GM23338 (cell line): ENCODE data around the gene MATK. TPM values are rescaled to one million over a fixed set of nuclear protein-coding genes. Genes with fewer than 3 reads are reported as not detected.

Experiments
- ATAC-seq: fragments of 200-7000 bp; cut with Tn5 transposase; 3 replicates; pipeline ENCODE4 v1.9.1; 2020
- DNase-seq: peaks from one replicate; pipeline ENCODE4 v3.0.0-alpha.2; 2015; ENCODE audit warnings: low spot score
- H2AFZ ChIP-seq: fragments of 200-600 bp; sonication (generic); 2 replicates; pipeline ENCODE4 v1.8.0; 2016; ENCODE audit warnings: antibody characterized with exemption, mild to moderate bottlenecking, moderate library complexity
- H3F3A ChIP-seq: fragments of 200-600 bp; sonication (generic); replicated peaks from 2 replicates; pipeline ENCODE4 v1.8.0; 2017; ENCODE audit warnings: antibody characterized with exemption, mixed run types, low read depth
- H3K27ac ChIP-seq: fragments of 200-600 bp; sonication (generic); 2 replicates; pipeline ENCODE4 v1.6.1; 2016; ENCODE audit warnings: low read depth
- H3K27me3 ChIP-seq: fragments of 200-600 bp; sonication (generic); 2 replicates; pipeline ENCODE4 v1.8.0; 2016; ENCODE audit warnings: mild to moderate bottlenecking, mixed run types, moderate library complexity; ENCODE audit not compliant: insufficient read depth
- H3K36me3 ChIP-seq: fragments of 200-600 bp; sonication (generic); 2 replicates; pipeline ENCODE4 v1.8.0; 2016; ENCODE audit warnings: mild to moderate bottlenecking; ENCODE audit not compliant: insufficient read depth
- H3K4me1 ChIP-seq: fragments of 200-600 bp; sonication (generic); 2 replicates; pipeline ENCODE4 v1.8.0; 2016; ENCODE audit warnings: mild to moderate bottlenecking, moderate library complexity; ENCODE audit not compliant: insufficient read depth
- H3K4me2 ChIP-seq: fragments of 200-600 bp; sonication (generic); 2 replicates; pipeline ENCODE4 v1.7.1; 2017; ENCODE audit warnings: mixed run types
- H3K4me3 ChIP-seq: fragments of 200-600 bp; sonication (generic); 2 replicates; pipeline ENCODE4 v1.6.1; 2016; ENCODE audit warnings: mixed run types
- H3K79me2 ChIP-seq: fragments of 200-600 bp; sonication (generic); replicated peaks from 2 replicates; pipeline ENCODE4 v1.8.0; 2017; ENCODE audit warnings: mild to moderate bottlenecking; ENCODE audit not compliant: insufficient read depth
- H3K9me2 ChIP-seq: fragments of 200-600 bp; sonication (generic); 2 replicates; pipeline ENCODE4 v1.8.0; 2017; ENCODE audit not compliant: insufficient read depth
- H4K20me1 ChIP-seq: fragments of 200-600 bp; sonication (generic); replicated peaks from 2 replicates; pipeline ENCODE4 v1.8.0; 2017; ENCODE audit warnings: mild to moderate bottlenecking; ENCODE audit not compliant: insufficient read depth
- H3K27ac Mint-ChIP-seq: 2 replicates; pipeline ENCODE4 v1.8.0; 2020; ENCODE audit warnings: inconsistent platforms, mild to moderate bottlenecking, moderate library complexity, mixed read lengths
- H3K27me3 Mint-ChIP-seq: 3 replicates; pipeline ENCODE4 v1.8.0; 2022; ENCODE audit warnings: low read depth, mild to moderate bottlenecking, moderate library complexity, mixed read lengths, inconsistent platforms; ENCODE audit not compliant: insufficient read depth, poor library complexity
- H3K36me3 Mint-ChIP-seq: 3 replicates; pipeline ENCODE4 v1.8.0; 2021; ENCODE audit warnings: low read depth, mild to moderate bottlenecking, inconsistent platforms, moderate library complexity, mixed read lengths
- H3K4me1 Mint-ChIP-seq: 3 replicates; pipeline ENCODE4 v1.8.0; 2020; ENCODE audit warnings: mild to moderate bottlenecking, inconsistent platforms, mixed read lengths
- H3K4me3 Mint-ChIP-seq: 3 replicates; pipeline ENCODE4 v1.8.0; 2021; ENCODE audit warnings: moderate library complexity, mild to moderate bottlenecking, inconsistent platforms, mixed read lengths
- H3K9me3 Mint-ChIP-seq: 3 replicates; pipeline ENCODE4 v1.8.0; 2020; ENCODE audit warnings: moderate library complexity, mild to moderate bottlenecking, inconsistent platforms, mixed read lengths
- EZH2phosphoT487 ChIP-seq: fragments of 200-600 bp; sonication (generic); IDR thresholded peaks from one replicate; pipeline ENCODE4 v1.8.1; 2018; ENCODE audit warnings: antibody characterized with exemption; ENCODE audit not compliant: unreplicated experiment
- NANOG ChIP-seq: IDR thresholded peaks from 2 replicates; pipeline ENCODE4 v1.6.1; 2016; ENCODE audit warnings: antibody characterized with exemption, borderline replicate concordance
- STAT1 ChIP-seq: IDR thresholded peaks from one replicate; pipeline ENCODE4 v1.6.1; 2016; ENCODE audit warnings: antibody characterized with exemption; ENCODE audit not compliant: unreplicated experiment
- ZNF114 ChIP-seq: fragments of 250-450 bp; sonication (Bioruptor Pico); IDR thresholded peaks from 2 replicates; pipeline ENCODE4 v1.5.0; 2020; ENCODE audit warnings: mild to moderate bottlenecking, moderate library complexity
- ZNF462 ChIP-seq: fragments of 250-450 bp; sonication (Bioruptor Pico); IDR thresholded peaks from 2 replicates; pipeline ENCODE4 v1.5.0; 2020; ENCODE audit warnings: mild to moderate bottlenecking, moderate library complexity
- polyA plus RNA-seq: library from polyadenylated mRNA; unstranded; fragments of >200 nt; fragmentation: Nextera tagmentation; extraction: Ambion mirVana; gene quantifications from 2 replicates; pipeline ENCODE4 v1.2.1, GENCODE V29; 2016
- total RNA-seq: library from RNA; depleted of rRNA; stranded (reverse); fragments of >200 nt; shearing (Covaris generic); gene quantifications from 2 replicates; pipeline ENCODE4 v1.2.3, GENCODE V29; 2014
- TF ChIP-seq, protein P1 (sequence below), 2 experiments: fragments of 200-600 bp in 1 of 2; sonication (generic) in 1 of 2; conservative IDR thresholded peaks; 2 replicates each; pipeline versions ENCODE4 v1.5.1 to v1.6.1; 2016 to 2017; ENCODE audit warnings: antibody characterized with exemption in 2 of 2, low read depth in 2 of 2, mild to moderate bottlenecking in 2 of 2, moderate library complexity in 1 of 2

MATK gene
- total and polyA plus RNA-seq, 2 experiments from 2014 or later = 13.4 to 21.4 TPM

DNA sequence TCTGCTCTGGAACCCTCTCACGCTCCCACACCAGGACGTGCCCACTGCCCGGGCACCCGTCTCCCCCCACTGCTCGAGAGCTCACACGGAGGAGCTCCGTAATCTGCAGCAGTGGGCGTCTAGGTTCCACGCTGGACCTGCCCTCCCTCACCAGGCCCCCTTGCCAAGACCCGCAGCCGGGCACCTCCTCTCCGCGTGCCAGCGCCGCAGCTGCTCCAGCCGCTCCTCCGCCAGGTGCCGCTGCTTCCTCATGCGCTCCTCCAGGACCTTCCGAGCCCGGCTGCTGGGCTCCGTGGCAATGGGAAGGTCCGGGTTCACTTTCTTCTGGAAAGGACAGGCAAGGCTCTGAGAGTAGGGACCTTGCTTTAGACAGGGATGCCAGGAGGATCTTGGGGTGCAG, 35.0 kb upstream of the MATK start:
- H3K4me3 Mint-ChIP-seq = no peak overlapping the region

More for the DNA sequence above, 35.0 kb upstream of the MATK start:
- H3K4me3 ChIP-seq = no peak overlapping the region
- H3K4me1 ChIP-seq = no peaks in the 10 kb centered on the region
- no peaks in the 10 kb centered on the region for H4K20me1 ChIP-seq
- Mint-ChIP-seq H3K9me3 (no peaks in the 10 kb centered on the region), H3K27me3 (peaks cover 18% of the 10 kb centered on the region), H3K4me1 (no peaks in the 10 kb centered on the region), H3K27ac (no peak overlapping the region), H3K36me3 (no peaks in the 10 kb centered on the region; the same call in 2 of the 3 replicates)
- H3K4me2 ChIP-seq = no peak overlapping the region
- no peaks in the 10 kb centered on the region for H3K36me3 ChIP-seq
- no peak overlapping the region for H2AFZ ChIP-seq
- 0 out of 2 replicates have a peak, but pooled peaks cover 6% of the 10 kb centered on the region for H3K27me3 ChIP-seq
- H3K27ac ChIP-seq = no peak overlapping the region
- H3F3A ChIP-seq = 0 out of 2 replicates have a peak, but pooled peaks cover 2% of the 10 kb centered on the region
- H3K9me2 ChIP-seq = no peaks in the 10 kb centered on the region
- TF ChIP-seq STAT1 (no peak), EZH2phosphoT487 (no peak), NANOG (no peak), ZNF114 (CRISPR knock-in tag) (no peak), ZNF462 (no peak)
- TF ChIP-seq, protein P1, sequence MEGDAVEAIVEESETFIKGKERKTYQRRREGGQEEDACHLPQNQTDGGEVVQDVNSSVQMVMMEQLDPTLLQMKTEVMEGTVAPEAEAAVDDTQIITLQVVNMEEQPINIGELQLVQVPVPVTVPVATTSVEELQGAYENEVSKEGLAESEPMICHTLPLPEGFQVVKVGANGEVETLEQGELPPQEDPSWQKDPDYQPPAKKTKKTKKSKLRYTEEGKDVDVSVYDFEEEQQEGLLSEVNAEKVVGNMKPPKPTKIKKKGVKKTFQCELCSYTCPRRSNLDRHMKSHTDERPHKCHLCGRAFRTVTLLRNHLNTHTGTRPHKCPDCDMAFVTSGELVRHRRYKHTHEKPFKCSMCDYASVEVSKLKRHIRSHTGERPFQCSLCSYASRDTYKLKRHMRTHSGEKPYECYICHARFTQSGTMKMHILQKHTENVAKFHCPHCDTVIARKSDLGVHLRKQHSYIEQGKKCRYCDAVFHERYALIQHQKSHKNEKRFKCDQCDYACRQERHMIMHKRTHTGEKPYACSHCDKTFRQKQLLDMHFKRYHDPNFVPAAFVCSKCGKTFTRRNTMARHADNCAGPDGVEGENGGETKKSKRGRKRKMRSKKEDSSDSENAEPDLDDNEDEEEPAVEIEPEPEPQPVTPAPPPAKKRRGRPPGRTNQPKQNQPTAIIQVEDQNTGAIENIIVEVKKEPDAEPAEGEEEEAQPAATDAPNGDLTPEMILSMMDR (conservative IDR thresholded peaks at IDR 0.05; ENCODE audit: low read depth in 2 of 2) = peak in 1 of 2 experiments; percentile 42; a peak in 2 of 4 replicates
- H3K79me2 ChIP-seq = no peaks in the 10 kb centered on the region
- DNase-seq (peak; percentile 50), ATAC-seq (no peak)
